SW 1271 (cell line): ENCODE results near the gene HDLBP.

Source experiments
- DNase-seq, 2 experiments: peaks; one replicate each; lab custom pipeline; 2025; lab: John Stamatoyannopoulos, UW

Gene HDLBP

DNA sequence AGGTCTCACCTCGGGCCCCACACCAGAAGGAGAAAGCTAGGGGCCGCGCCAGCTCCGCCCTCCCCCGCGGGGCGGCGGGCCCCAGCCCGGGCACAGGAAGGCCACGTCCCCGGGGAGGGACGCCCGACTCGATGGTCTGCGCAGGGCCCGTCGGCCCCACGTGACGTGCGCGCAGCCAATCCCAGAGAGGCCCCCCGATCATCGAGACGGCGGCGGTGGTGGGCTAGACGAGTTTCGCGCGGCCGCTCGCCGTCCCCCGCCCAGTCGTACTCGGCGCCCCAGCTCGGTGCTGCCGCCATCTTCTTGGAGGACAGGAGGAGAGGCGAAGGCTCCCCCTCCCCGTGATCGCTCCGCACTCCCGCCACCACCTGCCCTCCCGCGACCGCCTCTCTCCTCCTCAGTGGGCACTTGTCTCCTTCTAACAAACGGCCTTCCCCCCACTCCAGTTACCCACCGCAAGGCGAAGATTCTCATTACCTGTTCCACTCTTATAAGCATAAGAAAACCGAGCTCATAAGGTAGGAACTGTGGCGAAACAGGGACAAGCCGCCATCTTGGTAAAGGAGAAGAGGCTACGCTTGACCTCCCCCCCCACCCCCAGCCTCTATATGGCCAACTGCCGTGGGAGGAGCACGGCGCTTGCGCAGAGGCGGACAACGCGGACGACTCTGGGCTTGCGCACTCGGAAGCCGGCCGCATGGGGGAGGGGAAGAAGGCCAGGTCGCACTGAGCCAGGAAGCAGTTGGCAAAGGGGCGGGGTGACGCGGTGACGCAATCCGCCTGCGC is at the start of gene HDLBP:
TSS of gene HDLBP (minus strand) at position 580 of the 786 bp plus-strand sequence. CDS start 48,803 bp downstream, outside the sequence.
- peak; percentile 95 for DNase-seq

DNA sequence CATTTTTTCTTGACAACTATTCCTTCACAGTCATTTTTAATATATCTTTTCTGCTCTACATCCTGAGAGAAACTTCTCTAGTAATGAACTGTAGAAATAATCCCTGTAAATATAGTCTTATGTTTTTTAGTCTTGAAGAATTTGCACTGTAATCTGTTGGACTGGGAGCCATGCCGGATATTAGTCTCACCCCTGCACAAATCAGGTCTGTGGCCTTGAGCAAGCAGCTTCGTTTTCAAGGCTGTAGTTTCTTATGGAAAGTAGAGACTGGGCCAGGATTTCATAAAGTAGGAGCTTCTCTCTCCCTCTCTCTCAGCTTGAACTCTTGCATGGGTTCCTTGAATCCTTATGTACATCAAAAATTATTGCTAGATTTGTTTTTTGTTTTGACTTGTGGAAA is 49.3 kb upstream of the HDLBP start:
- DNase-seq = no peak

- no peak for DNase-seq
Measured at GRCh38 chr2:241363426-241363825, 48.0 kb upstream of the HDLBP start.

DNA sequence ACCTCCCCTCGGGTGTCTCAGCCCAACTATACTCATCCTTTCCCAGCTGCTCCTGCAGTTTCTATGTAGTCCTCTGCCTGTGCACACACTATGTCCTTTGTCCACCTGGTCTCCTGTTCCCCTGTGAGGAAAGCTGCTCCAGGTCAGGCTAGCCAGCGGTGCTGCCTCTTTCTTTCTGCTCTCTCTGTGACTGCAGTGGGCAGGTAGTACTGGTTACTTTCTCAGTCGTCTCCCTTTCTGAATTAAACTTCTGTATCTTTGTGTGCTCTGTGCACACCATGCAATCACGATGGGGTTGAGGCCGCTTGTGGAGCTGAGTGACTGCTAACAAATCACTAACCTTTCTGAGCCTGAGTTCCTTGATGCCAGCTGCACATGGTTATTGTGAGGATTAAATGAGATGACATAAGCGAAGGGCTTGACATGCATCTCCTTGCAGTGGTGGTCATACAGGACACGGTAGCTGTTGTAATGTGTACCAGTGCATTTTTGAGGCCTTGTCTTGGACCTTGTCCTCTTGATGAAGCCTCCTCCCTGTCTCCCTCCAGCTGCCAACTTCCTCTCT is 44.1 kb upstream of the HDLBP start:
- no peak for DNase-seq

GRCh38 chr2:241358470-241358869 is 43.0 kb upstream of the HDLBP start:
- DNase-seq = no peak

- DNase-seq = no peak
Measured at GRCh38 chr2:241357531-241357930, 42.1 kb upstream of the HDLBP start.

GRCh38 chr2:241356871-241357260 is 41.4 kb upstream of the HDLBP start:
- DNase-seq = no peak

GRCh38 chr2:241355983-241356870 is 40.8 kb upstream of the HDLBP start, which contains the start of gene FARP2:
Gene FARP2, plus strand, starts transcription at chr2:241356285. Its CDS starts 16,823 bp downstream, at chr2:241373108.
- DNase-seq = peak; percentile 80 to 95

DNA sequence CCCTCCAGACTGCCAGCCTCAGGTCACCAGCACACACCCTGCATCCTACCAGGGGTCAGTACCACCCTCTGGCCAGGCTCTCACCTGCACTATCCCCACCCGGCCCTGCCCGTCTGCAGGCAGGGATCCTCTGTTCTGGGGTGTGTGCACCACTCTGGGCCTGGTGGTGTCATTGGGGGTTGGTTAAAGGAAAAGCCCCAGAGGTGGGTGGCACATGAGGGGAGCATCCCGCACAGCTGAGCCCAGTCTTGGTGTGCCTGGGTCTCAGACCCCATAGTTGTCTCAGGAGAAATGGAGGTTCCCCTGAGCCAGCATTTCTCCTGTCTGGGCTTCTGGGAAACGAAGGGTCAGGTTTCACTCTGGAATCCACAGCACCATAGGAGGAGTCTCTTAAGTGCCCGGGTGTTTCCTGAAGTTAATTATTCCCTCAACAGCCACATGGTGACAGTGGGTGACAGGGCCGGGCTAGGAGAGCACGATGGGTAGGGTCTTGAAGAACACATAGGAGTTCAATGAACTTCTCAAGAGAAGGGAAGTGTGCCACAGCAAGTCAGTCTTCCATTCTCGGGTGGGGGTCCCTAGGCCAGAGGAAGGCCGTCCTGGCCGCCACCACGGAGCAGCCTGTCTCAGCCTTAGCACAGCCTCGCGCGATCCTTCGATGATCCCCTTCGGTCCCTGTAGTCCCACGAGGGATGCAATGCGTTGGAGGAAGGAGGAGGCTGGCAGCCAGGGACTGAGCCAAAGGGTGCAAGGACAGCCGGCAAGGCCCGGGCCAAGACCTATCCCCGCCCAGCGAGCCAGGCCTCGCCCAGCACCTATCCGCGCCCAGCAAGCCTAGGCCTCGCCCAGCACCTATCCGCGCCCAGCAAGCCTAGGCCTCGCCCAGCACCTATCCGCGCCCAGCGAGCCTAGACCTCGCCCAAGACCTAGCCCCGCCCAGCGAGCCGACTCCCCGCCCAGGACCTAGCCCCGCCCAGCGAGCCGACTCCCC is 39.5 kb upstream of the HDLBP start:
- DNase-seq = peak; percentile 30 to 51

DNA sequence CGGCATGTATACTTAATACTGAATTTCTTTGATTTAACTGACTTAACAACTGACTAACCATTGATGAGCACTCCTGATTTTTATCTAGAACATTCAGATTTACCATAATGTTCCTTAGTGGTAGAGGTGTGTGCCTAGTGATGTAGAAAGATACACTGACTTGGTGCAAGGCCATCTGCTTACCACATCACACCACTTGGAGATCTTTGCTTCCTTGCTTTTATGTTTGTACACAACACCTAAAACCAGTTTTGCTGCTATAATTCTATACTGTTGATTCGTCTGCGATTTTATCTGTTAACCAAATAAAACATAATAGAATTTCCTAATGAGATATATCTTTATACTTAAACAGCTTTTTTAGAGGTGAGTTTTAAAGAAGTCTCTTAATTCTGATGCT is 36.8 kb upstream of the HDLBP start:
- DNase-seq = no peak

GRCh38 chr2:241351640-241352031 is 36.2 kb upstream of the HDLBP start:
- no peak for DNase-seq

DNA sequence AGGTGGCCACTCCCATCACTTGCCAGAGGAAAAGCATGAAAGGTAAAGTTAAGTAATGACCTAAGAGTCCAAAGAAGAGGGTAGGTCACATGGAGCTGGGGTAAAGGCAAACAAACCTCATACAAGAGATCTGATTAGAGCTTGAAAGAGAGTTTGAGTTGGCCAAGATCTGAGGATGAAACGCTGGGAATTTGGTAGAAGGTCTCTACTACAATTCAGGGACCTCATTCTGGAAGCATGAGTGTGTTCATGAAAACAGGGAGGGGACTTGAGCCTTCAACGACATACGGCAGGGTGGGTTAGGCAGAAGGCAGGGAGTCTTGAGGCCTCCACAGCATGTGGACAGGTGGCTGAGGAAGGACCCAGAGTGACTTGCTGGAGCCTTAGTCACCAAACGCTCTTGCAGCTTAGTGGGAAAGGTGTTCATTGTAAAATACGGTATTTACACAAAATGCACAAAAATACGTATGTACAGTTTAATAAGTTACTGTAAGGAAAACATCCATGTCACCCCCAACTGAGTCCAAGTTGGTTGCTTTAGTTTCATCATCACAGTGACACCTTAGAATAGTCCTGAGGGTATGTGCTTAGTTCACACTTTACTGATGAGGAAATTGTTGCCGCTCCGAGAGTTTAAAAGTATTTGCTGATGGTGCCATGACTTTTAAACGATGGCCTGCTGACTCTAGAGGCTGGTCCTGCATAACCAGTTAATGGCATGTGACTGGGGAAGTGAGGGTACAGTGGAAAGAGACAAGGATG is 35.6 kb upstream of the HDLBP start:
- DNase-seq = no peak

DNA sequence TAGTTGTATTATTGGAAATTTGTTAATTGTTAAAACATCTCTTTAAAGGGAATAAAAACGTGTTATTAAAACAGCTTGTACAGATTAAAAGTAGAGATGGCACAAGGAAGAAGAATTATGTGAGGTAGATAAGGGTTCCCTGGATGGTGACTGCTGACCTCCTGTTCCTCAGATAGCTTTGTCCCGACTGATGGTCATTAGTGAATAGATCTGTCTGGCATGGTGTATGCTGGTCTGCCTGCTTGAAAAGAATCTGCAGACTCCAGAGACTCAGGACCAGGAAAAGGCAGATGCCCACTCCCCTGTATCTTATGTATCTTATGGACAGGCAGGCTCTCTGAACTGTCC is 35.0 kb upstream of the HDLBP start:
- DNase-seq = no peak

DNA sequence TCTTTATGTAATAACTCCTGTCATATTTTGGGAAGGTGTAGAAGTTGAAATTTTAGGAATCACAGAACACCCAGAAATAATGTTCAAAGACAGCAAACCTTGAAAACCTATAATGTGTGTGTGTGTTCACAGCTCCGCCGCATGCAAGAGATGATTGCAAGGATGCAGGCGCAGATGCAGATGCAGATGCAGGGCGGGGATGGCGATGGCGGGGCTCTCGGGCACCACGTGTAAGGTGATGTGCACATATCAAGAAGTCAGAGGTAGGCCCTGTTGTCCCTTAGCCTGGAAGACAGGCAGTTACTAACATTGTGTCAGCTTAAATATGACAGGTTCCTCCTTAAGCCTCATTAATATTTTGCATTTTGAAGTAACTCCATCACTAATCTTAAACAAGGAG is 34.5 kb upstream of the HDLBP start:
- DNase-seq = no peak

DNA sequence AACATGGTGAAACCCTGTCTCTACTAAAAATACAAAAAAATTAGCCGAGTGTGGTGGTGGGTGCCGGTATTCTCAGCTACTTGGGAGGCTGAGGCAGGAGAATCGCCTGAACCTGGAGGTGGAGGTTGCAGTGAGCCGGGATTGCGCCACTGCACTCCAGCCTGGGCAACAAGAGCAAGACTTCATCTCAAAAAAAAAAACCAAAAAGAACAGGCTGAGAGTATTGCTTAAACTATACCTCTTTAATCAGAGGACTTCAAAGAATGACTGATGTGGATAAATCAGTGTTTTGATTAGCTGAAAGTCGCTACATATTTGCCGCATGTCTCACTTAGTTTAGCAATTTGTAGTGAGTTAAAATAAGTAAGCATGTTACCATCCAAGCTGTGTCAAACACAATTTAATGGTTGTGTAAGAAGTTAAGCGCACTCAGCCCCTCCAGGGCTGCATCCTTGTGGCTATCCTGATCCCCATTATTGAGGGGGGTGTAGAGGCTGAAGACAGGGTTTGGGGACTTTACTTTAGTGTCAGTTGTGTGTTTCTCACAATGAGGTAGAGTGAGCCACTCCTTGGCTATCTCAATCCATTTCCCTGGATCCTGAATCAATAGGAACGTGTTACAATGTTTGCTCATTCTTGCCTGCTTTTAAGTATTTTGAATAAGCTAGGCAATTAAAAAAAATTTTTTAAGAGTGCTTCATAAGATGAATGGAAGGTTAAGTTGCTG is 29.6 kb upstream of the HDLBP start:
- no peak for DNase-seq

DNA sequence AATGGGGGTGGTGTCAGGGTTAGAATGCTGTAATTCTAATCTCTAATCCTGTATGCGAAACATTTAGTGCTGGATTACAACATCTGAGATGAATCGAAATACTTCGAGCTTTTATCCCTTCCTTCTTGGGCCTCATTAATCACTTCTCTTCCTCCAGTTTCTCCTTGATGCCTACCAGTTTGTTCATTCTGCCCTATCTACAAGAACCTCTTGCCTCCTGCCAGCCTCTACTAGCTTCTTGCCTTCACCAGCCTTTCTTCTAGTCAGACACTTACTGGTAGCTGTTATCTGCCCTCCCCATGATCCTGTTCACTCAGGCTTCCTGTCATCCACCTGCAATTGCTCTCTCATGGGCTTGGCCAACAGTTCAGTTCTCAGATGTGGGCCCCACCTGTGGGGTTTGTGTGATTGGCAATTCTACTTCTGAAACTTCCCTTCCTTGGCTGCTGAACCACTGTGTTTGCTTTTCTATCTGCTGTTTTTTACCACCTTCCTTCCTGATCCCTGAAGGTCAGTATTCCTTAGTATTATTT is 25.2 kb upstream of the HDLBP start:
- no peak for DNase-seq

DNA sequence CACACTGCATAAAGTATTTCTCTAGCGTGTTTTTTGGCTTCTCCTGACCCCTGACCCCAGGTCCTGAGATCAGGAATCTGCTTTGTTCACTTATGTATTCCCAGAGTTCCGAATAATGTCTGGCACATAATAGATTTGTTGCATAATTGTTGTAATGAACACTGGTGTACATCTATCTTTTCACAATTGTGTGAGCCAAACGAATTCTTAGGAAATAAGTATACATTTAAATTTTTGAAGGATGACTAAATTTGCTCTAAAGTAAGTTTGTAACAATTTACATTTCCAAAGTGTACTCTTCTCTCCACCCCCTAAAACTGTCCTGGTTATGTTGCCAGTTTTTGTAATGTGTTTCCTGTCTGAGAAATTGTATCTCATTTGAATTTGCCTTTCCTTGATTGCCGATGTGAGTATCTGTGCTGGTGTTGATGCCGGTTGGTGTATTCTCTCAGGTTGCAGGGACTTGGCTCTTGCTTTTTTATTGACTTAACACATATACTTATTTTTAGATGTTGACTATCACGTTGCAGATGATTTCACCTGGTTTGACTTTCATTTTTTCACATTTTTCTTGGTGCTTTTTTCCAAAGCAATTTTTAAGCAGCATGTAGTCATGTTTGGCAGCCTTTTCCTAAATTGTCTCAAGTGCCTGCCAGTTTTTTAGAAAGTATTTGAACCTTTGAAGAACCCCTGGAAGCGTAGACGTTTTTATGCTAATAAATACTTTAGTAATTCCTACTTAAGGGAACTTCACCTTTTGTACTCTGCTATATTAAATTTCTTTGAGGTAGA is 24.6 kb upstream of the HDLBP start:
- DNase-seq = no peak

DNA sequence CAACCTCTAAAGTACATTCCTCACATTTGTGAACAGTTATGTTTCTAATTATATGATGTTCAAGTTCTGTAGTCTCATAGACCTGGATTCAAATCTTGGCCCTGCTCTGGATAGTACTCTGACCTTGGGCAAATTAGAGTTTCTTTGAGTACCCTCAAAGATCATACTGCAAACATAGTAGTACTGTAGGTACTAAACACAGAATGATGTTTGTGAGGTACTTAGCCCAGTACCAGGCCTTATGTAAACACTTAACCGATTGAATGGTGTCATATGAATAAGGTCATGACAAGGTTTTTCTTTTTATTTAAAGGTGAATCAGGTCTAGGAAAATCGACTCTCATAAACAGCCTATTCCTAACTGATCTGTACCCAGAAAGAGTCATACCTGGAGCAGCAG is 19.3 kb upstream of the HDLBP start:
- no peak for DNase-seq

DNA sequence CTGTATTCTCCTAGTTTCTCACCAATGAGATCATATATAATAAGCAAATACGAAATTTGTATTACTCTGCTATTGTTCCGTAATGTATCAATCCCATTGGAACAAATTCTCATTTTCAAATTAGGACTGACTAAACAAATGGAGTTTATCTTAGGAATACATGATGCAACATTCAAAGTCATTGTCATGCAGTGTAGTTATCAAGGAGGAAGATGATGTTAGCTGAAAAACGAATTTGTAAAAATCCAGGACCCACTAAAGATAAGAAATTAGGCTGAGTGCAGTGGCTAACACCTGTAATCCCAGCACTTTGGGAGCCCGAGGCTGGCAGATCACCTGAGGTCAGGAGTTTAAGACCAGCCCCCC is 15.1 kb upstream of the HDLBP start:
- DNase-seq = no peak
